Activated naive CD8-positive, alpha-beta T cell treated with anti-CD3 and anti-CD28 coated beads for 36 hours (primary cell): ENCODE results near the gene DBN1. TPM values are rescaled to one million over a fixed set of nuclear protein-coding genes. Genes with fewer than 3 reads are reported as not detected.
"Not testable (repeated sequence)": the region's sequence is repeated elsewhere in the genome, so short reads cannot be mapped to it uniquely, and the experiment has no call there.

ENCODE experiments used
- DNase-seq: peaks from one replicate; pipeline ENCODE4 v3.0.0; 2021
- H3K27ac Mint-ChIP-seq: one replicate; pipeline ENCODE4 v1.8.0; 2022; ENCODE audit warnings: mild to moderate bottlenecking, moderate library complexity, mixed read lengths
- H3K27me3 Mint-ChIP-seq: one replicate; pipeline ENCODE4 v1.8.0; 2022; ENCODE audit warnings: mild to moderate bottlenecking, mixed read lengths
- H3K36me3 Mint-ChIP-seq: one replicate; pipeline ENCODE4 v1.8.0; 2021; ENCODE audit warnings: mild to moderate bottlenecking, mixed read lengths
- H3K4me1 Mint-ChIP-seq: one replicate; pipeline ENCODE4 v1.8.0; 2021; ENCODE audit warnings: mixed read lengths
- H3K4me3 Mint-ChIP-seq: one replicate; pipeline ENCODE4 v1.8.0; 2022; ENCODE audit warnings: mild to moderate bottlenecking, moderate library complexity, mixed read lengths
- H3K9me3 Mint-ChIP-seq: one replicate; pipeline ENCODE4 v1.8.0; 2022; ENCODE audit warnings: mixed read lengths
- total RNA-seq, 2 experiments: library from RNA; stranded (reverse); gene quantifications; one replicate each; pipeline ENCODE4 v1.2.3, GENCODE V29; 2021

DBN1 gene
- total RNA-seq, 2 experiments from 2014 or later: 100 to 106 TPM

DNA sequence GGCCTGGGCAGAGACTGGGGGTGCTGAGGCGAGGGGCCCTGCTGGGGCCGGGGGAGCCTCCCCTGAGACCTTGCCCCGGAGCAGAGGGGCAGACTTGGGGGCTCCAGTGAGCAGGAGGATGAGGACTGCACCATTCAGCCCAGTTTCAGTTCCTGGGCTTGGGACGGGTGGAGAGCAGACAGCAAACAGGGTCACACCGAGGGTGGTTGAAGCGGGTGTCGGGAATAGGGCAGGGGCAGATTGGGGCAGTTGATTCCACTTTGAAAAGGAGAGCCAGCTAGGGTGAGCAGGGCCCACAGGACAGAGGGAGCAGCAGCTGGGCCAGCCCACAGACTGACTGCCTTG lies 42.5 kb downstream of the DBN1 start:
- Mint-ChIP-seq H3K4me3 (peak overlapping the region; percentile 95), H3K27ac (peak overlapping the region; percentile 97)

GRCh38 chr5:177430140-177430951 lies 43.1 kb downstream of the DBN1 start:
- Mint-ChIP-seq H3K4me1 (peaks cover 56% of the 10 kb centered on the region), H3K4me3 (peak overlapping the region; percentile 95), H3K9me3 (peaks cover 2% of the 10 kb centered on the region), H3K36me3 (peaks cover 53% of the 10 kb centered on the region), H3K27me3 (peaks cover 3% of the 10 kb centered on the region), H3K27ac (peak overlapping the region; percentile 97)
- no peak for DNase-seq

More for the DNA sequence above, 42.5 kb downstream of the DBN1 start:
- DNase-seq: no peak
- peaks cover 3% of the 10 kb centered on the region for H3K27me3 Mint-ChIP-seq
- H3K36me3 Mint-ChIP-seq: peaks cover 58% of the 10 kb centered on the region
- peaks cover 2% of the 10 kb centered on the region for H3K9me3 Mint-ChIP-seq
- peaks cover 55% of the 10 kb centered on the region for H3K4me1 Mint-ChIP-seq

- H3K27ac Mint-ChIP-seq: peak overlapping the region; percentile 97
- H3K4me1 Mint-ChIP-seq: peaks cover 57% of the 10 kb centered on the region
- peaks cover 2% of the 10 kb centered on the region for H3K9me3 Mint-ChIP-seq
- peaks cover 3% of the 10 kb centered on the region for H3K27me3 Mint-ChIP-seq
- peaks cover 49% of the 10 kb centered on the region for H3K36me3 Mint-ChIP-seq
- peak overlapping the region; percentile 95 for H3K4me3 Mint-ChIP-seq
- DNase-seq: peak; percentile 84
These were observed 44.0 kb downstream of the DBN1 start for GRCh38 chr5:177429248-177430040.

DNA sequence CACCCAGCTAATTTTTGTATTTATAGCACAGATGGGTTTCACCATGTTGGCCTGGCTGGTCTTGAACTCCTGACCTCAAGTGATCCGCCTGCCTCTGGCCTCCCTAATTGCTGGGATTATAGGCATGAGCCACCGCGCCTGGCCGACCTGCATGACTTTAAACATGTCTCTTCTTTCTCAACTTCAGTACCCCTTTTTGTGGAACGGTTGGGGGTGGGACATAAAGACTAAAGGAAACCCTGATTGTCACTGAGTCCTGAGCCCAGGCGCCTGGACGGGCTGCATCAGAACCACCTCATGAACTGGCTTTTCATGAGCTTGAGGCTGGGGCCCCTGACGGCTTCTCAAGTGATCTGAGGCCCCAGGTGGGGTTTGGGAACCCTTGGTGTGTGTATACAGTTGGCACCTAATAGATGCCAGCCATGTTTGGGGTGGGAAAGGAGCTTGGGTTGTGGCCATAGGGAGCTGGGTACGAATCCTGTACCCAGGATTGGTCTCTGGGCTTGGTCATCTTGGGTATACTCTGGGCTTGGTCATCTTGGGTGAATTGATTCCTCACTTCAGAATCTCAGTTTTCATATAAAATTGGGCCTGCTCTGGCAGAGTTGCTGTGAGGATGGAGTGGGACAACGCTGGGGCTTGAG lies 44.7 kb downstream of the DBN1 start:
- Mint-ChIP-seq H3K9me3 (peaks cover 2% of the 10 kb centered on the region), H3K36me3 (peaks cover 43% of the 10 kb centered on the region), H3K4me1 (peaks cover 54% of the 10 kb centered on the region), H3K27me3 (peaks cover 3% of the 10 kb centered on the region), H3K27ac (peak overlapping the region; percentile 97), H3K4me3 (peak overlapping the region; percentile 95)
- DNase-seq: no peak

GRCh38 chr5:177427919-177428573 lies 45.4 kb downstream of the DBN1 start:
- DNase-seq: no peak
- Mint-ChIP-seq H3K4me1 (peaks cover 51% of the 10 kb centered on the region), H3K9me3 (peaks cover 2% of the 10 kb centered on the region), H3K4me3 (peak overlapping the region; percentile 95), H3K27me3 (peaks cover 3% of the 10 kb centered on the region), H3K27ac (peak overlapping the region; percentile 97), H3K36me3 (peaks cover 38% of the 10 kb centered on the region)

- H3K9me3 Mint-ChIP-seq: peaks cover 2% of the 10 kb centered on the region
- H3K4me1 Mint-ChIP-seq: peaks cover 48% of the 10 kb centered on the region
- peaks cover 3% of the 10 kb centered on the region for H3K27me3 Mint-ChIP-seq
- no peak for DNase-seq
- peak overlapping the region; percentile 97 for H3K27ac Mint-ChIP-seq
- peaks cover 35% of the 10 kb centered on the region for H3K36me3 Mint-ChIP-seq
- peak overlapping the region; percentile 95 for H3K4me3 Mint-ChIP-seq
These were observed 46.1 kb downstream of the DBN1 start for GRCh38 chr5:177427211-177427822.

DNA sequence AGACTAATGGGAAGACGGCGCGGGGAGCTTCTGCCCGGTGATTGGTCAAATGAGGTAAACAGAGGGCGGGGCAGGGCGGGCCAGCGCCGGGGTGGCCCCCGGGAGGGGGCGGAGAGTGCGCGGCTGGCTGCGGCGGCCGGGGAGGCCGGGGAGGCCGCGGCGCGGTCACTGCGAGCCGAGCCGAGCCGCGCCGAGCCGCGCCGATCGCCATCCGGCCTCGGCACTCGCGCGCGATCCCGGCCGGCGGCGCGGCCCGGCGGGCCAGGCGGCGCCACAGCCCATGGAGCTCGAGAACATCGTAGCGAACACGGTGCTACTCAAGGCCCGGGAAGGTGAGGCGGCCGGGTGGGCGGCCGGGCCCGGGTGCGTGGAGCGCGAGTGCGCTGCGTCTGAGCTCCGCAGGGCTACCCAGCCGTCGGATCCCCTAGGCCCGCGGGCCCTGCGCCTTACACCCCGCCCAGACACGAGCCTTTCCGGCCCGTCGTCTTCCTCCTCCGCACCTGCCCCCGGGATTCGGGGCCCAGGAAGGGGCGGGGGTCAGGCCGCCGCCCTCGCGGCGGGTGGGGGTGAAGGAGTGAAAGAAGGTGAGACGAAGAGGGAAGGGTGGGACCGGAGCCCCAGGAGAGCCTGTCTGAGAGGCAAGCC lies 46.7 kb downstream of the DBN1 start, which contains the start of gene GRK6:
Gene GRK6, plus strand, starts transcription at position 111 of the 645 bp plus-strand sequence. Its CDS starts 170 bp downstream, at position 281.
- peaks cover 43% of the 10 kb centered on the region for H3K4me1 Mint-ChIP-seq
- peak within 1 kb of the TSS; percentile 95 for H3K4me3 Mint-ChIP-seq
- H3K27ac Mint-ChIP-seq: peak within 1 kb of the TSS; percentile 97

DNA sequence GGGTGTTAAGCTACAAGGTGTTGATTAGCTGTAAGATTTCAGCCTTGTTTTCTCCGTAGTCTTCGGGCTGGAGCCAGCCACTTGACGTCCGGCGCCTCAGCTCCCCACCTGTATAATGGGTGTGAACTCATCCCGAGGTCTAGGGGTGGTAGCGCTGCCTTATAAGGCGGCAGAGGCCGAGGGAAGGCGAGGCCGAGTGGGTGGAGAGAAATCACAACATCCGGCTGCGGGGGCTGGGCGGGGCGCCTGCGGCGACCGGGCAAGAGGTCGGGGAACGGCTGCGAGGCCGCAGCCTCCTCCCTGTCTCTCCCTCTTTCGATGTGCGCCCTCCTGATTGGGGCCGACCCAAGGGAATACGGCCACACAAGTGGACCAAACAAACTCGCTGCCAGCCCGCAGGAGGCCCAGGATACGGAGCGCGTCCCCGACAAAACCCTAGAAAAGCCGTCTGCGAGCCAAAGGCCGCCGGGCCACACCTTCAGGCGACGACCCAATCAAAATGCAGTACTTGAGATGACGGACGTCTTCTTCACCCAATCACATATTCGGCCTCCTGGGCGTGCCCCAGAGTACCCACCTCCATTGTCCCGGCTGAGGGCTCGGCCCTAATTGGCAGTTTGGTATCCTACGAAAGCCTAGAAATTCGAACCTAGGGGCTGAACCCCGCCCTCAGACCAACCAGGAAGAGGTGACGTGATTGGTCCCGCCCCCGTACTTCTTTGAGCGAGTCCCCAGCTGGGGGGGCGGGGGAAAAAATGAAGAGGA lies 47.5 kb downstream of the DBN1 start:
- Mint-ChIP-seq H3K4me1 (peaks cover 37% of the 10 kb centered on the region), H3K36me3 (peaks cover 27% of the 10 kb centered on the region), H3K27me3 (peaks cover 3% of the 10 kb centered on the region), H3K9me3 (peaks cover 2% of the 10 kb centered on the region), H3K4me3 (peak overlapping the region; percentile 87), H3K27ac (peak overlapping the region; percentile 94)
- peak; percentile 98 for DNase-seq

More for the DNA sequence above, 46.7 kb downstream of the DBN1 start, which contains the start of gene GRK6:
- peaks cover 30% of the 10 kb centered on the region for H3K36me3 Mint-ChIP-seq
- H3K9me3 Mint-ChIP-seq: peaks cover 2% of the 10 kb centered on the region
- peaks cover 3% of the 10 kb centered on the region for H3K27me3 Mint-ChIP-seq
- peak; percentile 79 for DNase-seq

- H3K27me3 Mint-ChIP-seq: peaks cover 3% of the 10 kb centered on the region
- peaks cover 2% of the 10 kb centered on the region for H3K9me3 Mint-ChIP-seq
- no peak for DNase-seq
- peak overlapping the region; percentile 94 for H3K27ac Mint-ChIP-seq
- peaks cover 30% of the 10 kb centered on the region for H3K4me1 Mint-ChIP-seq
- H3K36me3 Mint-ChIP-seq: peaks cover 20% of the 10 kb centered on the region
- H3K4me3 Mint-ChIP-seq: peak overlapping the region; percentile 87
These were observed 48.1 kb downstream of the DBN1 start for GRCh38 chr5:177425196-177425800.

DNA sequence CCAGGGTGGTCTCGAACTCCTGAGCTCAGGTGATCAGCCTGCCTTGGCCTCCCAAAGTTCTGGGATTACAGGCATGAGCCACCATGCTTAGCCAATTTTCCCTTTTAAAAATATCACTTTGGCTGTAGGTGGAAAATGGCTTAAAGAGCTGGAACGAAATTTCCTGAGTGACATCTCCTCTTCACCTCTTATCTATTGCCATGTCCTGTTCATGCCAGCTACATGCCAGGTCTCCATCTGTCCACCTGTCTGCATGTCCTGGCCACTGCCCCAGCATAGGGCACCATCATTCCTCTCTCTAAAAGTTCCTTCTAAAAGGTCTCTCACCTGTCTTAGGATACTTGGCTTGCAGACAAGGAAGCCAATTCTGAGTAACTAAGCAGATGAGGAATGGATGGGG lies 49.8 kb downstream of the DBN1 start:
- no peak for DNase-seq
- Mint-ChIP-seq H3K27me3 (peaks cover 3% of the 10 kb centered on the region), H3K4me1 (peaks cover 14% of the 10 kb centered on the region), H3K9me3 (peaks cover 2% of the 10 kb centered on the region), H3K36me3 (peaks cover 15% of the 10 kb centered on the region), H3K27ac (no peak overlapping the region), H3K4me3 (no peak overlapping the region)

GRCh38 chr5:177421062-177421798 lies 52.2 kb downstream of the DBN1 start:
- H3K27ac Mint-ChIP-seq: no peak overlapping the region
- H3K9me3 Mint-ChIP-seq: peaks cover under 1% of the 10 kb centered on the region
- H3K27me3 Mint-ChIP-seq: peaks cover under 1% of the 10 kb centered on the region
- H3K4me3 Mint-ChIP-seq: no peak overlapping the region
- H3K4me1 Mint-ChIP-seq: peaks cover 9% of the 10 kb centered on the region
- no peaks in the 10 kb centered on the region for H3K36me3 Mint-ChIP-seq
- no peak for DNase-seq

DNA sequence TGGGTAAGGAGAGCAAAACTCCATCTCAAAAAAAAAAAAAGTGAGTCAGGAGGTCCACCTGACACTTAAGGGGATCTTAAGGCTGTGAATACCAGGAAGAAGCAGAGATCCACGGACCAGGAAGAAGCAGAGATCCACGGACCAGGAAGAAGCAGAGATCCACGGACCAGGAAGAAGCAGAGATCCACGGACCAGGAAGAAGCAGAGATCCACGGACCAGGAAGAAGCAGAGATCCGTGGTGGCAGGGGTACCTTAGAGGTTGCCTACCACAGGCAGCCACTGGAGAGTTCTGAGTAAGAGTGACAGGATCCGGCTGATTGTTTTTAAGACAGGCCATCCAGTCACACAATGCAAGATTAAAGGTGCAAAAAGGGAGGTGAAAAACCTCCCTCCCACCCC lies 53.0 kb downstream of the DBN1 start:
- not testable (repeated sequence) for H3K4me1 Mint-ChIP-seq, H3K9me3 Mint-ChIP-seq, H3K27me3 Mint-ChIP-seq, DNase-seq, H3K27ac Mint-ChIP-seq, H3K4me3 Mint-ChIP-seq, H3K36me3 Mint-ChIP-seq
